ENCODE measurements around the gene TRABD2B.

The TRABD2B gene

DNA sequence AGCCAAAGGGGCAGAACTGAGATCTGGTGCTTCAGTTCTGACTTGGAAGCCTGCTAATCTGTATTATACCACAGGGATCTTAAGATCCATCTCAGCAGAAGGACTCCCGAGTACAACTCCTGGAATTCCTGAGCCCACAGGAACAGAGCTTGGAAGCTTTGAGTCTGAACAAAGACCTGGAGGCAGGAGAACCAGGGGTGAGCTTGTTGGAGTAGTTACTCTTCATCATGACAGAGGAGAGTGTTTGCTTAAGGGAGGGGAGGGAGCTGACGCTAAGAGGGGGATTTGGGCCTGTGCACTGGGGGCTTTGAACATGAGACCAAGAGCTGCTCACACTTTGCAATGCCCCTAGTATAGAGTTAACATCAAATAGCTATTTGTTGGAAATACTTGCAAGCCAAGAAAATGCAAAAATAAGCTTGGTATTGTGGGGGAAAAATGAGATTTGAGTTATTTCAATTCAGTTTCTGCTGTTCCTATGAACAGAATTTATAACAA, 41.1 kb upstream of the TRABD2B start:
- TF ChIP-seq REST (IDR thresholded peaks at IDR 0.05; ENCODE audit: insufficient read depth in 1 of 2, low read depth in 2 of 2, low read length in 2 of 2) (no peak), TAF1 (IDR thresholded peaks at IDR 0.05; ENCODE audit: borderline replicate concordance, insufficient read depth, low read length) (no peak), POLR2AphosphoS5 (IDR thresholded peaks at IDR 0.05; ENCODE audit: low read depth, low read length) (no peak), FOXP2 (optimal IDR thresholded peaks at IDR 0.05; ENCODE audit: borderline replicate concordance, extremely low read depth, extremely low read length, insufficient read depth) (no peak), SIN3A (IDR thresholded peaks at IDR 0.05; ENCODE audit: borderline replicate concordance, insufficient read depth, low read length) (no peak)

GRCh38 chr1:48036710-48037355, 39.6 kb upstream of the TRABD2B start:
- TF ChIP-seq FOXP2 (optimal IDR thresholded peaks at IDR 0.05; ENCODE audit: borderline replicate concordance, extremely low read depth, extremely low read length, insufficient read depth), result no peak
- TF ChIP-seq TAF1 (IDR thresholded peaks at IDR 0.05; ENCODE audit: borderline replicate concordance, insufficient read depth, low read length), result no peak
- no peak for TF ChIP-seq REST (IDR thresholded peaks at IDR 0.05; ENCODE audit: insufficient read depth in 1 of 2, low read depth in 2 of 2, low read length in 2 of 2)
- TF ChIP-seq SIN3A (IDR thresholded peaks at IDR 0.05; ENCODE audit: borderline replicate concordance, insufficient read depth, low read length), result no peak
- no peak for TF ChIP-seq POLR2AphosphoS5 (IDR thresholded peaks at IDR 0.05; ENCODE audit: low read depth, low read length)

GRCh38 chr1:48035371-48036141, 38.4 kb upstream of the TRABD2B start:
- TF ChIP-seq REST (IDR thresholded peaks at IDR 0.05; ENCODE audit: insufficient read depth in 1 of 2, low read depth in 2 of 2, low read length in 2 of 2) (no peak), TAF1 (IDR thresholded peaks at IDR 0.05; ENCODE audit: borderline replicate concordance, insufficient read depth, low read length) (no peak), POLR2AphosphoS5 (IDR thresholded peaks at IDR 0.05; ENCODE audit: low read depth, low read length) (no peak), SIN3A (IDR thresholded peaks at IDR 0.05; ENCODE audit: borderline replicate concordance, insufficient read depth, low read length) (no peak), FOXP2 (optimal IDR thresholded peaks at IDR 0.05; ENCODE audit: borderline replicate concordance, extremely low read depth, extremely low read length, insufficient read depth) (no peak)

DNA sequence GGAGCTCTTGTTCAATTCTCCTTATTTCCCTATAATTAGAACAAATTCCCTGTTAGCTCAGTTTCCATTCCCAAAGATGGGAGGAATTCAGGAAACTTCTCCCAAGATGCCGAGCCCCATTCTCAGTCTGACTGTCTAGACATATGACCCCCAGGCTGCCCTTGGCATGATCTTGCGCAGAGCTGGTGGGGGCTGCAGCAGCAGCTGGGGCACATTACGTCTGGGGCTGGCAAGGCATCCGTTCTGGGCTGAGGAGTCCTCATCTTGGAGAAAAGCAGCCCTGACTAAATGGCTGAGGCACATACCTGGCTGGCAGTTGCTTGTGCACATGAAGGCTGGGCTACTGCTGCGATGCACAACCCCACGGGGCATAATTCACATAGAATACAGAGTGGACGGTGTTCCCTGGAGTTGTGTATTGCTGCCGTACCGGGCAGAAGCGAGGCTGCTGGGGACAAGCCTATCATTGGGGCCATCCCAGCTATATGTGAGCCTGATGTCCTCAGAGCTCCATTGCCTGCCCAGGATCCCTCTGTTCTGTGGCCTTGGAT, 36.4 kb upstream of the TRABD2B start:
- TF ChIP-seq POLR2AphosphoS5 (IDR thresholded peaks at IDR 0.05; ENCODE audit: low read depth, low read length), result no peak
- no peak for TF ChIP-seq FOXP2 (optimal IDR thresholded peaks at IDR 0.05; ENCODE audit: borderline replicate concordance, extremely low read depth, extremely low read length, insufficient read depth)
- no peak for TF ChIP-seq TAF1 (IDR thresholded peaks at IDR 0.05; ENCODE audit: borderline replicate concordance, insufficient read depth, low read length)
- no peak for TF ChIP-seq REST (IDR thresholded peaks at IDR 0.05; ENCODE audit: insufficient read depth in 1 of 2, low read depth in 2 of 2, low read length in 2 of 2)
- TF ChIP-seq SIN3A (IDR thresholded peaks at IDR 0.05; ENCODE audit: borderline replicate concordance, insufficient read depth, low read length), result no peak

Measured in PFSK-1 (cell line).